HCT116 (cell line): ENCODE measurements around the gene UBE2J2. TPM values are rescaled to one million over a fixed set of nuclear protein-coding genes. Genes with fewer than 3 reads are reported as not detected.

Experiments
- ATAC-seq: fragments of 200-7000 bp; cut with Tn5 transposase; 2 replicates; pipeline ENCODE4 v1.9.1; 2020; ENCODE audit warnings: mild to moderate bottlenecking, moderate library complexity
- BruUV-seq: library from RNA; stranded (reverse); fragments of 400-500 nt; replicated peaks from 2 replicates; lab custom pipeline; 2021; lab: Mats Ljungman, UMichigan
- CTCF ChIA-PET: fragments of 300-600 bp; sonication (Branson Sonifier 250); formaldehyde crosslinking; loops from one replicate; lab custom pipeline; 2021; ENCODE audit warnings: antibody characterized with exemption; lab: Charles Lee
- POLR2A ChIA-PET: fragments of 300-600, 350-600 bp; sonication (Branson Sonifier 250); formaldehyde crosslinking; loops from one replicate; lab custom pipeline; 2021; ENCODE audit warnings: antibody characterized with exemption; lab: Charles Lee
- RAD21 ChIA-PET, 2 experiments: fragments of 300-600 bp; sonication (Branson Sonifier 250); formaldehyde crosslinking; loops; one replicate each; lab custom pipeline; 2023; ENCODE audit warnings: low total read pairs in 2 of 2; ENCODE audit not compliant: uncharacterized antibody in 2 of 2, unreplicated experiment in 2 of 2, low non-redundant PET in 1 of 2; lab: Charles Lee
- DNase-seq: peaks from one replicate; pipeline ENCODE4 v3.0.0-alpha.2; 2010; ENCODE audit warnings: low read depth, low spot score
- H2AFZ ChIP-seq: fragments of 200-600 bp; shearing (Covaris generic), sonication (generic); 2 replicates; pipeline ENCODE4 v1.6.1; 2017; ENCODE audit warnings: low read depth, mixed run types, mixed read lengths, antibody characterized with exemption, low read length; ENCODE audit not compliant: poor library complexity, severe bottlenecking
- H3K27ac ChIP-seq: 2 replicates; pipeline ENCODE4 v1.5.1; 2012; ENCODE audit warnings: low read depth, low read length
- H3K27me3 ChIP-seq: fragments of 200-600 bp; sonication (generic); 2 replicates; pipeline ENCODE4 v1.6.1; 2016; ENCODE audit warnings: mixed run types, low read length, mixed read lengths; ENCODE audit not compliant: insufficient read depth
- H3K36me3 ChIP-seq, 2 experiments: fragments of 200-500 bp in 1 of 2; fragments of 200-600 bp in 1 of 2; sonication (Bioruptor generic) in 1 of 2; sonication (generic) in 1 of 2; 2 replicates each; pipeline versions ENCODE4 v1.5.1 to v1.6.1; 2014 to 2016; ENCODE audit warnings: low read length in 2 of 2, inconsistent platforms in 1 of 2, mixed read lengths in 1 of 2, mixed run types in 1 of 2; ENCODE audit not compliant: insufficient read depth in 2 of 2, control insufficient read depth in 1 of 2
- H3K4me1 ChIP-seq, 2 experiments: fragments of 200-600 bp in 1 of 2; sonication (generic) in 1 of 2; 2 replicates each; pipeline versions ENCODE4 v1.5.1 to v1.6.1; 2012 to 2017; ENCODE audit warnings: low read length in 2 of 2, inconsistent platforms in 1 of 2, mild to moderate bottlenecking in 1 of 2, mixed read lengths in 1 of 2, mixed run types in 1 of 2, moderate library complexity in 1 of 2; ENCODE audit not compliant: insufficient read depth in 2 of 2, control insufficient read depth in 1 of 2
- H3K4me2 ChIP-seq: fragments of 200-600 bp; sonication (generic); 2 replicates; pipeline ENCODE4 v1.6.1; 2017; ENCODE audit warnings: mixed run types, low read length, mixed read lengths
- H3K4me3 ChIP-seq, 2 experiments: fragments of 200-600 bp in 1 of 2; sonication (generic) in 1 of 2; replicated peaks in 1 of 2; 2 replicates each; pipeline ENCODE4 v1.5.1; 2011 to 2016; ENCODE audit warnings: low read length in 2 of 2, control low read depth in 1 of 2, low read depth in 1 of 2, mild to moderate bottlenecking in 1 of 2, mixed read lengths in 1 of 2, mixed run types in 1 of 2
- H3K79me2 ChIP-seq: fragments of 200-600 bp; sonication (generic); 2 replicates; pipeline ENCODE4 v1.6.1; 2017; ENCODE audit warnings: mild to moderate bottlenecking, mixed run types, low read length, moderate library complexity, mixed read lengths; ENCODE audit not compliant: insufficient read depth
- H3K9ac ChIP-seq: fragments of 200-600 bp; sonication (generic); 2 replicates; pipeline ENCODE4 v1.6.1; 2016; ENCODE audit warnings: low read length, mixed read lengths
- H3K9me2 ChIP-seq: fragments of 200-600 bp; sonication (generic), shearing (Covaris generic); 2 replicates; pipeline ENCODE4 v1.6.1; 2017; ENCODE audit warnings: mixed run types, mild to moderate bottlenecking, moderate library complexity; ENCODE audit not compliant: insufficient read depth
- H3K9me3 ChIP-seq, 2 experiments: fragments of 200-500 bp in 1 of 2; fragments of 200-600 bp in 1 of 2; sonication (Bioruptor generic) in 1 of 2; sonication (generic) in 1 of 2; 2 replicates each; pipeline ENCODE4 v1.6.1; 2014 to 2017; ENCODE audit warnings: low read length in 2 of 2, mixed read lengths in 2 of 2, inconsistent platforms in 1 of 2, low read depth in 1 of 2, mild to moderate bottlenecking in 1 of 2, mixed run types in 1 of 2, moderate library complexity in 1 of 2; ENCODE audit not compliant: control insufficient read depth in 1 of 2, insufficient read depth in 1 of 2
- H4K20me1 ChIP-seq: fragments of 200-600 bp; sonication (generic), shearing (Covaris generic); 2 replicates; pipeline ENCODE4 v1.6.1; 2017; ENCODE audit warnings: mixed run types, mild to moderate bottlenecking, moderate library complexity; ENCODE audit not compliant: insufficient read depth
- CEBPB ChIP-seq: IDR thresholded peaks from 2 replicates; pipeline ENCODE4 v1.6.1; 2012; ENCODE audit warnings: low read depth
- CTCF ChIP-seq, 3 experiments: fragments of 200-600 bp in 1 of 3; sonication (generic) in 1 of 3; IDR thresholded peaks in 2 of 3; conservative IDR thresholded peaks in 1 of 3; 2 replicates each; pipeline ENCODE4 v1.5.1; 2012 to 2017; ENCODE audit warnings: low read depth in 2 of 3, low read length in 2 of 3, antibody characterized with exemption in 1 of 3, borderline replicate concordance in 1 of 3, control low read depth in 1 of 3, mild to moderate bottlenecking in 1 of 3, mixed read lengths in 1 of 3, mixed run types in 1 of 3, moderate library complexity in 1 of 3; ENCODE audit not compliant: insufficient read depth in 1 of 3
- ELF1 ChIP-seq: IDR thresholded peaks from 2 replicates; pipeline ENCODE4 v1.6.1; 2012; ENCODE audit warnings: low read depth, borderline replicate concordance
- EZH2 ChIP-seq: fragments of 200-600 bp; sonication (generic); IDR thresholded peaks from 2 replicates; pipeline ENCODE4 v1.6.1; 2017; ENCODE audit warnings: antibody characterized with exemption, mixed run types
- FOSL1 ChIP-seq: IDR thresholded peaks from 2 replicates; pipeline ENCODE4 v1.6.1; 2012; ENCODE audit warnings: low read depth
- JUND ChIP-seq: IDR thresholded peaks from 2 replicates; pipeline ENCODE4 v1.6.1; 2012
- MAX ChIP-seq: IDR thresholded peaks from 2 replicates; pipeline ENCODE4 v1.6.1; 2012
- POLR2A ChIP-seq: IDR thresholded peaks from 2 replicates; pipeline ENCODE4 v1.7.0; 2011; ENCODE audit warnings: borderline replicate concordance; ENCODE audit not compliant: insufficient read depth, insufficient read length; ENCODE audit errors: extremely low read depth
- REST ChIP-seq: IDR thresholded peaks from 2 replicates; pipeline ENCODE4 v1.6.1; 2012; ENCODE audit warnings: low read depth
- SP1 ChIP-seq: IDR thresholded peaks from 2 replicates; pipeline ENCODE4 v1.6.1; 2012; ENCODE audit warnings: low read depth
- SRF ChIP-seq: IDR thresholded peaks from 2 replicates; pipeline ENCODE4 v1.6.1; 2012; ENCODE audit warnings: low read depth
- TCF7L2 ChIP-seq: IDR thresholded peaks from 2 replicates; pipeline ENCODE4 v1.7.0; 2011; ENCODE audit warnings: borderline replicate concordance, inconsistent platforms; ENCODE audit not compliant: insufficient read depth, insufficient read length; ENCODE audit errors: extremely low read depth
- ZFX ChIP-seq: fragments of 450-650 bp; IDR thresholded peaks from 2 replicates; pipeline ENCODE4 v1.6.1; 2017
- ZNF274 ChIP-seq: fragments of 200-500 bp; sonication (Bioruptor generic); IDR thresholded peaks from 2 replicates; pipeline ENCODE4 v1.6.1; 2014; ENCODE audit warnings: mild to moderate bottlenecking, low read depth, low read length, inconsistent platforms
- intact Hi-C: fragments of 100-400 bp; cut with micrococcal nuclease; formaldehyde crosslinking; loops from 2 replicates; pipeline ENCODE4 v1.10.0; 2022
- total RNA-seq: library from RNA; stranded (reverse); gene quantifications from one replicate; pipeline ENCODE4 v1.2.1, GENCODE V29; 2021; ENCODE audit not compliant: unreplicated experiment

UBE2J2 gene
- total RNA-seq, 1 experiment from 2014 or later = 67.7 TPM

- TF ChIP-seq CEBPB (no peak), POLR2A (no peak), EZH2 (no peak), MAX (no peak), SRF (no peak), ZFX (no peak), FOSL1 (no peak), CTCF (IDR thresholded peaks at IDR 0.05 in 2 of 3, conservative IDR thresholded peaks at IDR 0.05 in 1 of 3; ENCODE audit: borderline replicate concordance in 1 of 3, insufficient read depth in 1 of 3, low read depth in 2 of 3, low read length in 2 of 3) (no peak)
Measured at GRCh38 chr1:1279028-1279427, 5.4 kb upstream of the UBE2J2 start (continued).

- POLR2A ChIA-PET = no interaction called here
- TF ChIP-seq MAX = no peak
- TF ChIP-seq JUND = no peak
- TF ChIP-seq REST = no peak
- TF ChIP-seq ELF1 = no peak
- TF ChIP-seq EZH2 = no peak
- no peak for TF ChIP-seq FOSL1
- no peak for TF ChIP-seq TCF7L2
- no peak for TF ChIP-seq POLR2A
- TF ChIP-seq SP1 = no peak
- TF ChIP-seq CTCF (IDR thresholded peaks at IDR 0.05 in 2 of 3, conservative IDR thresholded peaks at IDR 0.05 in 1 of 3; ENCODE audit: borderline replicate concordance in 1 of 3, insufficient read depth in 1 of 3, low read depth in 2 of 3, low read length in 2 of 3) = no peak
- TF ChIP-seq ZNF274 = no peak
Measured at GRCh38 chr1:1278620-1279019, 5.0 kb upstream of the UBE2J2 start.

More at GRCh38 chr1:1278620-1279019, 5.0 kb upstream of the UBE2J2 start:
- Histone ChIP-seq H3K36me3 (no peaks in the 10 kb centered on the region), H2AFZ (no peak overlapping the region), H3K4me2 (no peak overlapping the region), H3K4me3 (no peak overlapping the region), H3K27ac (no peak overlapping the region), H3K9ac (no peak overlapping the region), H3K9me2 (no peaks in the 10 kb centered on the region), H3K79me2 (no peaks in the 10 kb centered on the region; the same call in 1 of the 2 replicates), H3K27me3 (no peaks in the 10 kb centered on the region), H4K20me1 (no peaks in the 10 kb centered on the region), H3K9me3 (no peaks in the 10 kb centered on the region), H3K4me1 (peaks cover 6 to 32% of the 10 kb centered on the region in 2 experiments; a peak in 3 of 4 replicates)
- ChIA-PET RAD21 (no interaction called here), CTCF (interaction anchor here (0.7 to 2.7 kb wide), 2 partner anchors 13 to 14 kb away, joined by 3 to 7 read pairs; no protein-coding TSS in a partner anchor)
- DNase-seq = no peak
- ATAC-seq = no peak
- no TSS peak for BruUV-seq
- intact Hi-C loops = no loop called here
